WTC11 (cell line): ENCODE results near the gene C1QTNF4. TPM values are rescaled to one million over a fixed set of nuclear protein-coding genes. Genes with fewer than 3 reads are reported as not detected.
A peak's percentile ranks its signal among the peaks of the same experiment; 100 is the strongest.
"Not testable (repeated sequence)": the region's sequence is repeated elsewhere in the genome, so short reads cannot be mapped to it uniquely, and the experiment has no call there.

Experiments
- ATAC-seq: fragments of 200-7000 bp; cut with Tn5 transposase; 2 replicates; pipeline ENCODE4 v1.10.0; 2021; ENCODE audit warnings: mild to moderate bottlenecking, moderate library complexity
- CTCF ChIA-PET: fragments of 300-600 bp; sonication (Branson Sonifier 250); formaldehyde crosslinking; loops from one replicate; lab custom pipeline; 2021; ENCODE audit warnings: antibody characterized with exemption; lab: Charles Lee
- POLR2A ChIA-PET: fragments of 350-600 bp; sonication (Branson Sonifier 250); formaldehyde crosslinking; loops from one replicate; lab custom pipeline; 2021; ENCODE audit warnings: antibody characterized with exemption; lab: Charles Lee
- DNase-seq: peaks from one replicate; pipeline ENCODE4 v3.0.0; 2021; ENCODE audit warnings: low spot score
- H3K27ac Mint-ChIP-seq: 2 replicates; pipeline ENCODE4 v1.8.0; 2021; ENCODE audit warnings: mixed read lengths
- H3K27me3 Mint-ChIP-seq: 2 replicates; pipeline ENCODE4 v1.8.0; 2021; ENCODE audit warnings: low read depth, mild to moderate bottlenecking, moderate library complexity, mixed read lengths
- H3K36me3 Mint-ChIP-seq: 2 replicates; pipeline ENCODE4 v1.8.0; 2021; ENCODE audit warnings: mixed read lengths
- H3K4me1 Mint-ChIP-seq: 2 replicates; pipeline ENCODE4 v1.8.0; 2022; ENCODE audit warnings: mixed read lengths
- H3K4me3 Mint-ChIP-seq: 2 replicates; pipeline ENCODE4 v1.8.0; 2021; ENCODE audit warnings: mild to moderate bottlenecking, moderate library complexity, mixed read lengths
- H3K9me3 Mint-ChIP-seq: 2 replicates; pipeline ENCODE4 v1.8.0; 2021; ENCODE audit warnings: mixed read lengths
- ATF6 ChIP-seq: sonication (generic); formaldehyde crosslinking; IDR thresholded peaks from 2 replicates; pipeline ENCODE4 v1.8.1; 2023; ENCODE audit warnings: mild to moderate bottlenecking, missing genetic modification reagents
- CDX4 ChIP-seq: fragments of 250-450 bp; sonication (Bioruptor Pico); IDR thresholded peaks from 2 replicates; pipeline ENCODE4 v1.9.0; 2021; ENCODE audit warnings: moderate library complexity, mild to moderate bottlenecking, inconsistent platforms, borderline replicate concordance
- GRHL2 ChIP-seq: fragments of 250-450 bp; sonication (Bioruptor Pico); IDR thresholded peaks from 2 replicates; pipeline ENCODE4 v1.8.0; 2022; ENCODE audit warnings: mild to moderate bottlenecking, moderate library complexity; ENCODE audit not compliant: insufficient replicate concordance, severe bottlenecking
- GTF2I ChIP-seq: fragments of 250-450 bp; sonication (Bioruptor Pico); conservative IDR thresholded peaks from 2 replicates; pipeline ENCODE4 v1.4.0; 2021; ENCODE audit warnings: mild to moderate bottlenecking
- NFYB ChIP-seq: sonication (generic); formaldehyde crosslinking; conservative IDR thresholded peaks from 2 replicates; pipeline ENCODE4 v1.8.0; 2022; ENCODE audit warnings: low read depth, missing genetic modification reagents
- ZMAT4 ChIP-seq: fragments of 250-450 bp; sonication (Bioruptor Pico); IDR thresholded peaks from 2 replicates; pipeline ENCODE4 v1.9.0; 2021; ENCODE audit warnings: mild to moderate bottlenecking
- ZNF138 ChIP-seq: sonication (generic); formaldehyde crosslinking; conservative IDR thresholded peaks from 2 replicates; pipeline ENCODE4 v1.8.1; 2022; ENCODE audit warnings: mild to moderate bottlenecking, moderate library complexity, missing genetic modification reagents
- ZNF317 ChIP-seq: sonication (generic); formaldehyde crosslinking; IDR thresholded peaks from 2 replicates; pipeline ENCODE4 v1.8.1; 2023; ENCODE audit warnings: low read depth, mild to moderate bottlenecking, moderate library complexity, missing genetic modification reagents, borderline replicate concordance
- ZNF671 ChIP-seq: fragments of 250-450 bp; sonication (Bioruptor Pico); IDR thresholded peaks from 2 replicates; pipeline ENCODE4 v1.8.0; 2021; ENCODE audit warnings: mild to moderate bottlenecking
- total RNA-seq: library from RNA; stranded (reverse); gene quantifications from 3 replicates; pipeline ENCODE4 v1.2.3, GENCODE V29; 2021
- TF ChIP-seq, protein P1 (sequence below): sonication (generic); formaldehyde crosslinking; IDR thresholded peaks from 2 replicates; pipeline ENCODE4 v1.8.0; 2022; ENCODE audit warnings: missing genetic modification reagents
- TF ChIP-seq, protein P2 (sequence below): fragments of 250-450 bp; sonication (Bioruptor Pico); IDR thresholded peaks from 2 replicates; pipeline ENCODE4 v1.9.0; 2021; ENCODE audit warnings: mild to moderate bottlenecking, borderline replicate concordance
- TF ChIP-seq, protein P3 (sequence below): sonication (generic); formaldehyde crosslinking; conservative IDR thresholded peaks from 2 replicates; pipeline ENCODE4 v1.8.1; 2023; ENCODE audit warnings: mild to moderate bottlenecking, low read depth, missing genetic modification reagents, moderate library complexity

The C1QTNF4 gene
- total RNA-seq, 1 experiment from 2014 or later: 9.5 TPM

DNA sequence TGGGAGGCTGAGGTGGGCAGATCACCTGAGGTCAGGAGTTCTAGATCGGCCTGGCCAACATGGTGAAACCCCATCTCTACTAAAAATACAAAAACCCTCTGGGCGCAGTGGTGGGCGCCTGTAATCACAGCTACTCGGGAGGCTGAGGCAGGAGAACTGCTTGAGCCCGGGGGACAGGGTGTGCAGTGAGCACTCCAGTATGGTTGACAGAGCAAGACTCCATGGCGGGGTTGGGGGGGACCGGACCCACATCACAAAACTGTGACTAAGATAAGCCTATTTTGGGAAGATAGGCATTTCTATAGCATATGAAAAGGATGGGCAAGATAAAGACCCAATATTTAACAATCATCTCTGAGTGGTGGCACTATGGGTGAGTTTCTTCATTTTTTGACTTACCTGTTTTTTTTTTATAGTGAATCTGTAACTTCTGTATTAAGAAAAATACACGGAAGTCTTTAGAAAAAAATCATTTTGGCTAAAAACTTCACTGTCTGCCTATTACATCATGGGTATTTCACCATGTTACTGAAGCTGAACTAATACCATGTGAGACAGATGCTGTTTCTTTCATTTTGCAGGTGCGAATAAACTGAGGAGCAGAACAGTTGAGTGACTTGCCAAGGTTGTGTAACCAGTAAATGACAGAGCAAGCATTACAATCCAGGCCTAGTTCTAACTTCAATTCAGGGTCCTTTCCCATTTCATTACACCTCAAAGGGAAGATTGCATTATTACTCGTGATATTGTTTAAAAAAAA lies 43.7 kb downstream of the C1QTNF4 start (continued):
- TF ChIP-seq GRHL2 (CRISPR knock-in tag): no peak
- no peak for TF ChIP-seq GTF2I (CRISPR knock-in tag)
- TF ChIP-seq, all 79 proteins: peak for 0

- H3K27me3 Mint-ChIP-seq, ATAC-seq, H3K27ac Mint-ChIP-seq, H3K9me3 Mint-ChIP-seq, DNase-seq, H3K4me3 Mint-ChIP-seq: not testable (repeated sequence)
- CTCF ChIA-PET: interaction anchor here (0.7 kb wide), 1 partner anchor 197 kb away, joined by 5 read pairs; no protein-coding TSS in a partner anchor
- H3K36me3 Mint-ChIP-seq: peaks cover 15% of the 10 kb centered on the region
- POLR2A ChIA-PET: interaction anchor here (0.6 kb wide), 1 partner anchor 377 kb away, joined by 3 read pairs; no protein-coding TSS in a partner anchor
- H3K4me1 Mint-ChIP-seq: peaks cover 31% of the 10 kb centered on the region
Measured at GRCh38 chr11:47546274-47546673, 47.9 kb downstream of the C1QTNF4 start.

- ATAC-seq (no peak), DNase-seq (no peak)
- no peaks in the 10 kb centered on the region for H3K27me3 Mint-ChIP-seq
- no peak overlapping the region for H3K4me3 Mint-ChIP-seq
- CTCF ChIA-PET: no interaction called here
- peaks cover 10% of the 10 kb centered on the region for H3K36me3 Mint-ChIP-seq
- POLR2A ChIA-PET: no interaction called here
- H3K4me1 Mint-ChIP-seq: peaks cover 31% of the 10 kb centered on the region
- H3K9me3 Mint-ChIP-seq: no peaks in the 10 kb centered on the region
- H3K27ac Mint-ChIP-seq: no peak overlapping the region
- TF ChIP-seq GTF2I (CRISPR knock-in tag): no peak
- TF ChIP-seq NFYB (CRISPR knock-in tag): no peak
Measured at GRCh38 chr11:47545298-47545697, 48.9 kb downstream of the C1QTNF4 start.

GRCh38 chr11:47541070-47541469 lies 53.1 kb downstream of the C1QTNF4 start:
- ATAC-seq: no peak
- no peak for DNase-seq
- Mint-ChIP-seq H3K27ac (peak overlapping the region; percentile 61), H3K36me3 (peaks cover 2% of the 10 kb centered on the region; the same call in 1 of the 2 replicates), H3K4me1 (peaks cover 35% of the 10 kb centered on the region), H3K4me3 (no peak overlapping the region), H3K9me3 (no peaks in the 10 kb centered on the region), H3K27me3 (no peaks in the 10 kb centered on the region)
- POLR2A ChIA-PET: no interaction called here
- CTCF ChIA-PET: interaction anchor here (1.1 to 1.3 kb wide), 2 partner anchors 11 to 12 kb away, joined by 3 read pairs; no protein-coding TSS in a partner anchor
- TF ChIP-seq ATF6 (CRISPR knock-in tag): no peak
- TF ChIP-seq, protein P1, sequence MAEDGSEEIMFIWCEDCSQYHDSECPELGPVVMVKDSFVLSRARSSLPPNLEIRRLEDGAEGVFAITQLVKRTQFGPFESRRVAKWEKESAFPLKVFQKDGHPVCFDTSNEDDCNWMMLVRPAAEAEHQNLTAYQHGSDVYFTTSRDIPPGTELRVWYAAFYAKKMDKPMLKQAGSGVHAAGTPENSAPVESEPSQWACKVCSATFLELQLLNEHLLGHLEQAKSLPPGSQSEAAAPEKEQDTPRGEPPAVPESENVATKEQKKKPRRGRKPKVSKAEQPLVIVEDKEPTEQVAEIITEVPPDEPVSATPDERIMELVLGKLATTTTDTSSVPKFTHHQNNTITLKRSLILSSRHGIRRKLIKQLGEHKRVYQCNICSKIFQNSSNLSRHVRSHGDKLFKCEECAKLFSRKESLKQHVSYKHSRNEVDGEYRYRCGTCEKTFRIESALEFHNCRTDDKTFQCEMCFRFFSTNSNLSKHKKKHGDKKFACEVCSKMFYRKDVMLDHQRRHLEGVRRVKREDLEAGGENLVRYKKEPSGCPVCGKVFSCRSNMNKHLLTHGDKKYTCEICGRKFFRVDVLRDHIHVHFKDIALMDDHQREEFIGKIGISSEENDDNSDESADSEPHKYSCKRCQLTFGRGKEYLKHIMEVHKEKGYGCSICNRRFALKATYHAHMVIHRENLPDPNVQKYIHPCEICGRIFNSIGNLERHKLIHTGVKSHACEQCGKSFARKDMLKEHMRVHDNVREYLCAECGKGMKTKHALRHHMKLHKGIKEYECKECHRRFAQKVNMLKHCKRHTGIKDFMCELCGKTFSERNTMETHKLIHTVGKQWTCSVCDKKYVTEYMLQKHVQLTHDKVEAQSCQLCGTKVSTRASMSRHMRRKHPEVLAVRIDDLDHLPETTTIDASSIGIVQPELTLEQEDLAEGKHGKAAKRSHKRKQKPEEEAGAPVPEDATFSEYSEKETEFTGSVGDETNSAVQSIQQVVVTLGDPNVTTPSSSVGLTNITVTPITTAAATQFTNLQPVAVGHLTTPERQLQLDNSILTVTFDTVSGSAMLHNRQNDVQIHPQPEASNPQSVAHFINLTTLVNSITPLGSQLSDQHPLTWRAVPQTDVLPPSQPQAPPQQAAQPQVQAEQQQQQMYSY (CRISPR knock-in tag): no peak
- no peak for TF ChIP-seq ZNF671
- TF ChIP-seq ZNF317 (CRISPR knock-in tag): no peak
- TF ChIP-seq, protein P2, sequence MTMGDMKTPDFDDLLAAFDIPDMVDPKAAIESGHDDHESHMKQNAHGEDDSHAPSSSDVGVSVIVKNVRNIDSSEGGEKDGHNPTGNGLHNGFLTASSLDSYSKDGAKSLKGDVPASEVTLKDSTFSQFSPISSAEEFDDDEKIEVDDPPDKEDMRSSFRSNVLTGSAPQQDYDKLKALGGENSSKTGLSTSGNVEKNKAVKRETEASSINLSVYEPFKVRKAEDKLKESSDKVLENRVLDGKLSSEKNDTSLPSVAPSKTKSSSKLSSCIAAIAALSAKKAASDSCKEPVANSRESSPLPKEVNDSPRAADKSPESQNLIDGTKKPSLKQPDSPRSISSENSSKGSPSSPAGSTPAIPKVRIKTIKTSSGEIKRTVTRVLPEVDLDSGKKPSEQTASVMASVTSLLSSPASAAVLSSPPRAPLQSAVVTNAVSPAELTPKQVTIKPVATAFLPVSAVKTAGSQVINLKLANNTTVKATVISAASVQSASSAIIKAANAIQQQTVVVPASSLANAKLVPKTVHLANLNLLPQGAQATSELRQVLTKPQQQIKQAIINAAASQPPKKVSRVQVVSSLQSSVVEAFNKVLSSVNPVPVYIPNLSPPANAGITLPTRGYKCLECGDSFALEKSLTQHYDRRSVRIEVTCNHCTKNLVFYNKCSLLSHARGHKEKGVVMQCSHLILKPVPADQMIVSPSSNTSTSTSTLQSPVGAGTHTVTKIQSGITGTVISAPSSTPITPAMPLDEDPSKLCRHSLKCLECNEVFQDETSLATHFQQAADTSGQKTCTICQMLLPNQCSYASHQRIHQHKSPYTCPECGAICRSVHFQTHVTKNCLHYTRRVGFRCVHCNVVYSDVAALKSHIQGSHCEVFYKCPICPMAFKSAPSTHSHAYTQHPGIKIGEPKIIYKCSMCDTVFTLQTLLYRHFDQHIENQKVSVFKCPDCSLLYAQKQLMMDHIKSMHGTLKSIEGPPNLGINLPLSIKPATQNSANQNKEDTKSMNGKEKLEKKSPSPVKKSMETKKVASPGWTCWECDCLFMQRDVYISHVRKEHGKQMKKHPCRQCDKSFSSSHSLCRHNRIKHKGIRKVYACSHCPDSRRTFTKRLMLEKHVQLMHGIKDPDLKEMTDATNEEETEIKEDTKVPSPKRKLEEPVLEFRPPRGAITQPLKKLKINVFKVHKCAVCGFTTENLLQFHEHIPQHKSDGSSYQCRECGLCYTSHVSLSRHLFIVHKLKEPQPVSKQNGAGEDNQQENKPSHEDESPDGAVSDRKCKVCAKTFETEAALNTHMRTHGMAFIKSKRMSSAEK: no peak
- no peak for TF ChIP-seq ZMAT4 (CRISPR knock-in tag)
- TF ChIP-seq CDX4 (CRISPR knock-in tag): no peak
- TF ChIP-seq ZNF138 (CRISPR knock-in tag): no peak
- TF ChIP-seq, protein P3, sequence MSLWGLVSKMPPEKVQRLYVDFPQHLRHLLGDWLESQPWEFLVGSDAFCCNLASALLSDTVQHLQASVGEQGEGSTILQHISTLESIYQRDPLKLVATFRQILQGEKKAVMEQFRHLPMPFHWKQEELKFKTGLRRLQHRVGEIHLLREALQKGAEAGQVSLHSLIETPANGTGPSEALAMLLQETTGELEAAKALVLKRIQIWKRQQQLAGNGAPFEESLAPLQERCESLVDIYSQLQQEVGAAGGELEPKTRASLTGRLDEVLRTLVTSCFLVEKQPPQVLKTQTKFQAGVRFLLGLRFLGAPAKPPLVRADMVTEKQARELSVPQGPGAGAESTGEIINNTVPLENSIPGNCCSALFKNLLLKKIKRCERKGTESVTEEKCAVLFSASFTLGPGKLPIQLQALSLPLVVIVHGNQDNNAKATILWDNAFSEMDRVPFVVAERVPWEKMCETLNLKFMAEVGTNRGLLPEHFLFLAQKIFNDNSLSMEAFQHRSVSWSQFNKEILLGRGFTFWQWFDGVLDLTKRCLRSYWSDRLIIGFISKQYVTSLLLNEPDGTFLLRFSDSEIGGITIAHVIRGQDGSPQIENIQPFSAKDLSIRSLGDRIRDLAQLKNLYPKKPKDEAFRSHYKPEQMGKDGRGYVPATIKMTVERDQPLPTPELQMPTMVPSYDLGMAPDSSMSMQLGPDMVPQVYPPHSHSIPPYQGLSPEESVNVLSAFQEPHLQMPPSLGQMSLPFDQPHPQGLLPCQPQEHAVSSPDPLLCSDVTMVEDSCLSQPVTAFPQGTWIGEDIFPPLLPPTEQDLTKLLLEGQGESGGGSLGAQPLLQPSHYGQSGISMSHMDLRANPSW (CRISPR knock-in tag): no peak
